Transverse colon (tissue), 3 donors: ENCODE measurements around the gene GPC6.

Experiments used
- CTCF ChIP-seq, 5 experiments: fragments of 200-600 bp in 3 of 5; fragments of 450-650 bp in 2 of 5; sonication (generic) in 3 of 5; IDR thresholded peaks; 1 replicate in 2 of 5; 2 replicates in 3 of 5; pipeline ENCODE4 v1.5.1; 2016 to 2017; ENCODE audit warnings: antibody characterized with exemption in 5 of 5, inconsistent platforms in 3 of 5, mild to moderate bottlenecking in 2 of 5, moderate library complexity in 1 of 5
- EP300 ChIP-seq: sonication (generic); formaldehyde crosslinking; IDR thresholded peaks from one replicate; pipeline ENCODE4 v1.6.1; 2017; ENCODE audit warnings: antibody characterized with exemption, low read depth
- POLR2A ChIP-seq: fragments of 450-650 bp; IDR thresholded peaks from one replicate; pipeline ENCODE4 v1.6.1; 2016; ENCODE audit warnings: antibody characterized with exemption, mild to moderate bottlenecking, moderate library complexity

DNA sequence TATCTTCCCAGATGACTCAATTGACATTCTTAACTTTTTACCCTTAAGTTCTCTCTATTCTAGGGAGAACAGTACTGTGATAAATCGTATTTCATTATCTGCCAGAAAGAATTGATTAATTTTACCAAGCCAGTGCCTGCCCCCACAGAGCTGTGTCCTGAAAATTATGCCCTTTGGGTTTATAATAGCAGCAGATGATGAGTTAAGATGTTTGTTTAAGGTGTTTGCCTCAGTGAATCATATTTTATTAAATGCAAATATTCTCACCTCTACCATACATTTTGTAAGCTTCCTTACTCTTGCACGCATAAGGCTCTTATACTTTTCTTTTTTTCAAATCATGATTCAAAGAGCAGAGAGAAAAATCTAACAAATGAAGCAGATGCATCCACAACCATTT, 934.3 kb downstream of the GPC6 start:
- no peak for TF ChIP-seq CTCF (IDR thresholded peaks at IDR 0.05)
- TF ChIP-seq POLR2A: no peak
- no peak for TF ChIP-seq EP300
